C4-2B (cell line): Measurements from ENCODE around the gene NTRK3.

ENCODE experiments used
- H3K27ac ChIP-seq: fragments of 450-650 bp; 2 replicates; pipeline ENCODE4 v1.5.1; 2017
- CTCF ChIP-seq: fragments of 450-650 bp; conservative IDR thresholded peaks from 2 replicates; pipeline ENCODE4 v1.5.1; 2017; ENCODE audit warnings: mild to moderate bottlenecking
- ZFX ChIP-seq: fragments of 450-650 bp; IDR thresholded peaks from 2 replicates; pipeline ENCODE4 v1.6.1; 2017

The NTRK3 gene

GRCh38 chr15:88108991-88109390, 147.5 kb downstream of the NTRK3 start:
- no peak overlapping the region for H3K27ac ChIP-seq
- TF ChIP-seq CTCF (no peak), ZFX (no peak)

- no peak for TF ChIP-seq CTCF
- no peak overlapping the region for H3K27ac ChIP-seq
These were observed 148.1 kb downstream of the NTRK3 start for GRCh38 chr15:88108477-88108876.

- no peak overlapping the region for H3K27ac ChIP-seq
- TF ChIP-seq CTCF, result no peak
- no peak for TF ChIP-seq ZFX
These were observed 150.5 kb downstream of the NTRK3 start for GRCh38 chr15:88106074-88106473.

GRCh38 chr15:88104357-88104756, 152.2 kb downstream of the NTRK3 start:
- TF ChIP-seq ZFX (no peak), CTCF (no peak)
- no peak overlapping the region for H3K27ac ChIP-seq

GRCh38 chr15:88100181-88100580, 156.4 kb downstream of the NTRK3 start:
- TF ChIP-seq ZFX (no peak), CTCF (no peak)
- H3K27ac ChIP-seq, result no peak overlapping the region

- no peak overlapping the region for H3K27ac ChIP-seq
- no peak for TF ChIP-seq ZFX
- no peak for TF ChIP-seq CTCF
These were observed 158.2 kb downstream of the NTRK3 start for GRCh38 chr15:88098361-88098760.

GRCh38 chr15:88091444-88092016, 165.0 kb downstream of the NTRK3 start:
- H3K27ac ChIP-seq, result no peak overlapping the region

More at GRCh38 chr15:88091444-88092016, 165.0 kb downstream of the NTRK3 start:
- TF ChIP-seq CTCF, result no peak
- no peak for TF ChIP-seq ZFX
